ENCODE measurements around the gene SPTB. TPM values are rescaled to one million over a fixed set of nuclear protein-coding genes. Genes with fewer than 3 reads are reported as not detected.
A peak's percentile ranks its signal among the peaks of the same experiment; 100 is the strongest.

The SPTB gene
- total RNA-seq, 1 experiment from 2014 or later = 2.3 TPM

DNA sequence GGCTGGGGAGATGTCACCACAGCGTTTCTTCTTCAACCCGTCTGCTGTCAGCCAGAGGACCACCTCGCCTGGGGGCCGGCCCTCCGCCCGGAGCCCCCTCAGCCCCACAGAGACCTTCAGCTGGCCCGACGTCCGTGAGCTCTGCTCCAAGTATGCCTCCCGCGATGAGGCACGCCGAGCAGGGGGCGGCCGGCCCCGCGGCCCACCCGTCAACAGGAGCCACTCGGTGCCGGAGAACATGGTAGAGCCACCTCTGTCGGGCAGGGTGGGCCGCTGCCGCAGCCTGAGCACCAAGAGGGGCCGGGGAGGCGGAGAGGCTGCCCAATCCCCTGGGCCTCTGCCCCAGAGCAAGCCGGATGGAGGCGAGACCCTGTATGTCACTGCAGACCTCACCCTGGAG lies 136.6 kb downstream of the SPTB start:
- no peak for ATAC-seq
- Histone ChIP-seq H3K9ac (ENCODE audit: low read length) (no peak overlapping the region), H3K4me3 (ENCODE audit: low read length) (no peak overlapping the region), H3K27me3 (ENCODE audit: low read length) (no peaks in the 10 kb centered on the region), H2AFZ (ENCODE audit: low read length) (no peak overlapping the region), H3F3A (ENCODE audit: low read length, unreplicated experiment) (no peaks in the 10 kb centered on the region), H3K79me2 (ENCODE audit: low read length) (no peaks in the 10 kb centered on the region), H3K4me2 (ENCODE audit: low read length) (no peak overlapping the region), H4K20me1 (ENCODE audit: low read length) (no peaks in the 10 kb centered on the region), H3K27ac (ENCODE audit: low read length) (no peak overlapping the region), H3K36me3 (ENCODE audit: low read depth, low read length) (peaks cover 58% of the 10 kb centered on the region), H3K4me1 (ENCODE audit: insufficient read depth, low read length) (no peaks in the 10 kb centered on the region), H3K9me3 (ENCODE audit: low read length) (no peaks in the 10 kb centered on the region), H3K9me2 (replicated peaks; ENCODE audit: low read length) (no peaks in the 10 kb centered on the region)
- CTCF ChIA-PET = no interaction called here
- intact Hi-C loops (cut with micrococcal nuclease) = no loop called here
- no peak for DNase-seq
- BruUV-seq (replicated peaks) = no TSS peak
- TF ChIP-seq, protein P1, sequence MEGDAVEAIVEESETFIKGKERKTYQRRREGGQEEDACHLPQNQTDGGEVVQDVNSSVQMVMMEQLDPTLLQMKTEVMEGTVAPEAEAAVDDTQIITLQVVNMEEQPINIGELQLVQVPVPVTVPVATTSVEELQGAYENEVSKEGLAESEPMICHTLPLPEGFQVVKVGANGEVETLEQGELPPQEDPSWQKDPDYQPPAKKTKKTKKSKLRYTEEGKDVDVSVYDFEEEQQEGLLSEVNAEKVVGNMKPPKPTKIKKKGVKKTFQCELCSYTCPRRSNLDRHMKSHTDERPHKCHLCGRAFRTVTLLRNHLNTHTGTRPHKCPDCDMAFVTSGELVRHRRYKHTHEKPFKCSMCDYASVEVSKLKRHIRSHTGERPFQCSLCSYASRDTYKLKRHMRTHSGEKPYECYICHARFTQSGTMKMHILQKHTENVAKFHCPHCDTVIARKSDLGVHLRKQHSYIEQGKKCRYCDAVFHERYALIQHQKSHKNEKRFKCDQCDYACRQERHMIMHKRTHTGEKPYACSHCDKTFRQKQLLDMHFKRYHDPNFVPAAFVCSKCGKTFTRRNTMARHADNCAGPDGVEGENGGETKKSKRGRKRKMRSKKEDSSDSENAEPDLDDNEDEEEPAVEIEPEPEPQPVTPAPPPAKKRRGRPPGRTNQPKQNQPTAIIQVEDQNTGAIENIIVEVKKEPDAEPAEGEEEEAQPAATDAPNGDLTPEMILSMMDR (conservative IDR thresholded peaks at IDR 0.05; ENCODE audit: low read depth, low read length) = no peak
- no peak for TF ChIP-seq EZH2 (IDR thresholded peaks at IDR 0.05; ENCODE audit: low read length, unreplicated experiment)
- TF ChIP-seq EZH2phosphoT487 (IDR thresholded peaks at IDR 0.05; ENCODE audit: borderline replicate concordance, low read length) = no peak
- POLR2A ChIA-PET (ENCODE audit: unreplicated experiment) = no interaction called here

DNA sequence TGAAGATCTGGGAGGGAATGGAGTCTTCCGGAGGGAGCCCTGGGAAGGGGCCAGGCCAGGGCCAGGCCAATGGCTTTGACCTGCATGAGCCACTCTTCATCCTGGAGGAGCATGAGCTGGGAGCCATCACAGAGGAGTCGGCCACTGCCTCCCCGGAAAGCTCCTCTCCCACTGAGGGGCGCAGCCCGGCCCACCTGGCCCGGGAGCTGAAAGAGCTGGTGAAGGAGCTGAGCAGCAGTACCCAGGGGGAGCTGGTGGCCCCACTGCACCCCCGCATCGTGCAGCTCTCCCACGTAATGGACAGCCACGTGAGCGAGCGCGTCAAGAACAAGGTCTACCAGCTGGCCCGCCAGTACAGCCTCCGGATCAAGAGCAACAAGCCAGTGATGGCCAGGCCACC lies 137.7 kb downstream of the SPTB start:
- Histone ChIP-seq H3K27me3 (ENCODE audit: low read length) (no peaks in the 10 kb centered on the region), H3K9me2 (replicated peaks; ENCODE audit: low read length) (no peaks in the 10 kb centered on the region), H3K79me2 (ENCODE audit: low read length) (no peaks in the 10 kb centered on the region), H3K36me3 (ENCODE audit: low read depth, low read length) (peaks cover 59% of the 10 kb centered on the region), H3K4me1 (ENCODE audit: insufficient read depth, low read length) (no peaks in the 10 kb centered on the region), H3K4me3 (ENCODE audit: low read length) (no peak overlapping the region), H2AFZ (ENCODE audit: low read length) (no peak overlapping the region), H3K27ac (ENCODE audit: low read length) (no peak overlapping the region), H3K9me3 (ENCODE audit: low read length) (no peaks in the 10 kb centered on the region), H3K4me2 (ENCODE audit: low read length) (no peak overlapping the region), H4K20me1 (ENCODE audit: low read length) (no peaks in the 10 kb centered on the region), H3K9ac (ENCODE audit: low read length) (no peak overlapping the region), H3F3A (ENCODE audit: low read length, unreplicated experiment) (no peaks in the 10 kb centered on the region)
- DNase-seq = no peak
- no peak for ATAC-seq
- ChIA-PET CTCF (no interaction called here), POLR2A (ENCODE audit: unreplicated experiment) (no interaction called here)
- TF ChIP-seq, protein P1 (conservative IDR thresholded peaks at IDR 0.05; ENCODE audit: low read depth, low read length) = no peak
- no peak for TF ChIP-seq EZH2 (IDR thresholded peaks at IDR 0.05; ENCODE audit: low read length, unreplicated experiment)
- no peak for TF ChIP-seq EZH2phosphoT487 (IDR thresholded peaks at IDR 0.05; ENCODE audit: borderline replicate concordance, low read length)
- TSS peak; percentile 13 for BruUV-seq (replicated peaks)
- intact Hi-C loops (cut with micrococcal nuclease) = no loop called here

DNA sequence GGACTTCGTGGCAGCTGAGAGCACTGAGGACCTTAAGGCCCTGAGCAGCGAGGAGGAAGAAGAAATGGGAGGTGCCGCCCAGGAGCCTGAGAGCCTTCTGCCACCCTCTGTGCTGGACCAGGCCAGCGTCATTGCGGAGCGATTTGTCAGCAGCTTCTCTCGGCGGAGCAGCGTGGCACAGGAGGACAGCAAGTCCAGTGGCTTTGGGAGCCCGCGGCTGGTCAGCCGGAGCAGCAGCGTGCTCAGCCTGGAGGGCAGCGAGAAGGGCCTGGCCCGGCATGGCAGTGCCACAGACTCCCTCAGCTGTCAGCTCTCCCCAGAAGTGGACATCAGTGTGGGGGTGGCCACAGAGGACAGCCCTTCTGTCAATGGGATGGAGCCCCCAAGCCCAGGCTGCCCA lies 138.5 kb downstream of the SPTB start:
- Histone ChIP-seq H3F3A (ENCODE audit: low read length, unreplicated experiment) (no peaks in the 10 kb centered on the region), H3K36me3 (ENCODE audit: low read depth, low read length) (peaks cover 59% of the 10 kb centered on the region), H3K9ac (ENCODE audit: low read length) (no peak overlapping the region), H3K9me3 (ENCODE audit: low read length) (no peaks in the 10 kb centered on the region), H3K79me2 (ENCODE audit: low read length) (no peaks in the 10 kb centered on the region), H3K27ac (ENCODE audit: low read length) (no peak overlapping the region), H3K27me3 (ENCODE audit: low read length) (no peaks in the 10 kb centered on the region), H4K20me1 (ENCODE audit: low read length) (no peaks in the 10 kb centered on the region), H2AFZ (ENCODE audit: low read length) (no peak overlapping the region), H3K4me3 (ENCODE audit: low read length) (no peak overlapping the region), H3K9me2 (replicated peaks; ENCODE audit: low read length) (no peaks in the 10 kb centered on the region), H3K4me1 (ENCODE audit: insufficient read depth, low read length) (no peaks in the 10 kb centered on the region), H3K4me2 (ENCODE audit: low read length) (no peak overlapping the region)
- CTCF ChIA-PET = no interaction called here
- TF ChIP-seq, protein P1 (conservative IDR thresholded peaks at IDR 0.05; ENCODE audit: low read depth, low read length) = no peak
- TF ChIP-seq EZH2phosphoT487 (IDR thresholded peaks at IDR 0.05; ENCODE audit: borderline replicate concordance, low read length) = no peak
- no peak for TF ChIP-seq EZH2 (IDR thresholded peaks at IDR 0.05; ENCODE audit: low read length, unreplicated experiment)
- POLR2A ChIA-PET (ENCODE audit: unreplicated experiment) = no interaction called here
- intact Hi-C loops (cut with micrococcal nuclease) = no loop called here
- BruUV-seq (replicated peaks) = no TSS peak
- no peak for ATAC-seq
- no peak for DNase-seq

All from PC-3 (cell line).